ENCODE measurements around the gene ADCY4. TPM values are rescaled to one million over a fixed set of nuclear protein-coding genes. Genes with fewer than 3 reads are reported as not detected.

Gene ADCY4
- total RNA-seq, 1 donor from 2014 or later: 16.7 TPM

GRCh38 chr14:24338843-24339242 is 4.0 kb upstream of the ADCY4 start:
- DNase-seq: no peak

GRCh38 chr14:24337824-24338175 is 2.9 kb upstream of the ADCY4 start:
- DNase-seq: no peak

- DNase-seq: no peak
Observed at GRCh38 chr14:24337144-24337823, 2.4 kb upstream of the ADCY4 start.

- DNase-seq: no peak
Observed at GRCh38 chr14:24335461-24336171, 745 bp upstream of the ADCY4 start.

- peak; percentile 81 for DNase-seq
Observed at GRCh38 chr14:24332268-24332993, 2.4 kb downstream of the ADCY4 start.

- no peak for DNase-seq
Observed at GRCh38 chr14:24331731-24332267, 3.1 kb downstream of the ADCY4 start.

- DNase-seq: no peak
Observed at GRCh38 chr14:24330973-24331674, 3.7 kb downstream of the ADCY4 start.

- DNase-seq: no peak
Observed at GRCh38 chr14:24329736-24330135, 5.1 kb downstream of the ADCY4 start.

GRCh38 chr14:24329073-24329663 is 5.7 kb downstream of the ADCY4 start:
- DNase-seq: no peak

GRCh38 chr14:24327914-24328313 is 7.0 kb downstream of the ADCY4 start:
- DNase-seq: peak; percentile 39

- no peak for DNase-seq
Observed at GRCh38 chr14:24327303-24327702, 7.6 kb downstream of the ADCY4 start.

- no peak for DNase-seq
Observed at GRCh38 chr14:24325963-24326362, 8.9 kb downstream of the ADCY4 start.

- DNase-seq: no peak
Observed at GRCh38 chr14:24325041-24325530, 9.8 kb downstream of the ADCY4 start.

- DNase-seq: no peak
Observed at GRCh38 chr14:24324024-24324423, 10.8 kb downstream of the ADCY4 start.

GRCh38 chr14:24323341-24323740 is 11.5 kb downstream of the ADCY4 start:
- DNase-seq: no peak

- no peak for DNase-seq
Observed at GRCh38 chr14:24322672-24323071, 12.2 kb downstream of the ADCY4 start.

GRCh38 chr14:24321212-24321975 is 13.5 kb downstream of the ADCY4 start:
- DNase-seq: no peak

GRCh38 chr14:24317141-24317928 is 17.5 kb downstream of the ADCY4 start:
- no peak for DNase-seq

GRCh38 chr14:24316597-24316950 is 18.3 kb downstream of the ADCY4 start:
- no peak for DNase-seq
